Lower lobe of right lung (tissue), 2 donors: Measurements from ENCODE around the gene KCNJ14. TPM values are rescaled to one million over a fixed set of nuclear protein-coding genes. Genes with fewer than 3 reads are reported as not detected.

ENCODE experiments used
- ATAC-seq, 2 donors: fragments of 200-7000 bp; cut with Tn5 transposase; one replicate each; pipeline ENCODE4 v1.9.1; 2020 to 2022; ENCODE audit warnings: mild to moderate bottlenecking in 2 of 2, moderate library complexity in 2 of 2
- DNase-seq: peaks from one replicate; pipeline ENCODE4 v3.0.0-alpha.2; 2020
- H3K27ac ChIP-seq: fragments of 200-600 bp; one replicate; pipeline ENCODE4 v1.8.0; 2022
- H3K27me3 ChIP-seq: fragments of 200-600 bp; one replicate; pipeline ENCODE4 v1.8.0; 2022; ENCODE audit warnings: low read depth
- H3K36me3 ChIP-seq: fragments of 200-600 bp; one replicate; pipeline ENCODE4 v1.8.0; 2022; ENCODE audit warnings: mild to moderate bottlenecking
- H3K4me1 ChIP-seq: fragments of 200-600 bp; one replicate; pipeline ENCODE4 v1.8.0; 2022
- H3K4me3 ChIP-seq: fragments of 200-600 bp; one replicate; pipeline ENCODE4 v1.8.0; 2022; ENCODE audit warnings: mild to moderate bottlenecking
- H3K9me3 ChIP-seq: fragments of 200-600 bp; one replicate; pipeline ENCODE4 v1.8.0; 2022
- CTCF ChIP-seq: fragments of 200-600 bp; IDR thresholded peaks from one replicate; pipeline ENCODE4 v1.8.0; 2022; ENCODE audit warnings: antibody characterized with exemption, mild to moderate bottlenecking
- intact Hi-C: fragments of 100-400 bp; cut with DNase I; formaldehyde crosslinking; loops from one replicate; pipeline ENCODE4 v1.11.0; 2022
- total RNA-seq: library from RNA; stranded (reverse); fragmentation: NEBNext Ultra II Directional; extraction: Animal tissue kit (Norgen Biotek cat#: 25700); gene quantifications from one replicate; pipeline ENCODE4 v1.2.1, GENCODE V29; 2021
- donor health status: DM: no; HTN: yes; CAD: no; lungs with severe emphysema.

The KCNJ14 gene
- total RNA-seq, 1 donor from 2014 or later = 0.71 TPM

GRCh38 chr19:48471836-48472235 is 16.5 kb downstream of the KCNJ14 start:
- Histone ChIP-seq H3K27me3 (no peaks in the 10 kb centered on the region), H3K4me3 (no peak overlapping the region), H3K27ac (no peak overlapping the region), H3K4me1 (peaks cover 30% of the 10 kb centered on the region), H3K36me3 (peaks cover 68% of the 10 kb centered on the region), H3K9me3 (no peaks in the 10 kb centered on the region)
- TF ChIP-seq CTCF = no peak
- DNase-seq = no peak
- intact Hi-C loops = no loop called here
- no peak for ATAC-seq

GRCh38 chr19:48473161-48473966 is 18.0 kb downstream of the KCNJ14 start:
- no peaks in the 10 kb centered on the region for H3K27me3 ChIP-seq
- H3K4me3 ChIP-seq = no peak overlapping the region
- H3K27ac ChIP-seq = no peak overlapping the region
- ATAC-seq (no peak), DNase-seq (no peak)
- H3K4me1 ChIP-seq = peaks cover 26% of the 10 kb centered on the region
- intact Hi-C loops = no loop called here
- H3K9me3 ChIP-seq = no peaks in the 10 kb centered on the region
- peaks cover 83% of the 10 kb centered on the region for H3K36me3 ChIP-seq
- no peak for TF ChIP-seq CTCF

- Histone ChIP-seq H3K27ac (no peak overlapping the region), H3K27me3 (no peaks in the 10 kb centered on the region), H3K4me1 (peaks cover 23% of the 10 kb centered on the region), H3K9me3 (no peaks in the 10 kb centered on the region), H3K36me3 (peaks cover 87% of the 10 kb centered on the region), H3K4me3 (no peak overlapping the region)
- intact Hi-C loops = no loop called here
- no peak for TF ChIP-seq CTCF
- no peak for DNase-seq
- no peak for ATAC-seq
Observed at GRCh38 chr19:48474084-48474592, 18.8 kb downstream of the KCNJ14 start.

- no peak for DNase-seq
- H3K36me3 ChIP-seq = peaks cover 88% of the 10 kb centered on the region
- no peaks in the 10 kb centered on the region for H3K27me3 ChIP-seq
- H3K27ac ChIP-seq = no peak overlapping the region
- intact Hi-C loops = no loop called here
- H3K9me3 ChIP-seq = no peaks in the 10 kb centered on the region
- H3K4me1 ChIP-seq = peaks cover 23% of the 10 kb centered on the region
- TF ChIP-seq CTCF = no peak
- H3K4me3 ChIP-seq = no peak overlapping the region
- no peak for ATAC-seq
Observed at GRCh38 chr19:48475369-48476068, 20.1 kb downstream of the KCNJ14 start.

- peaks cover 23% of the 10 kb centered on the region for H3K4me1 ChIP-seq
- no peaks in the 10 kb centered on the region for H3K9me3 ChIP-seq
- no peak overlapping the region for H3K27ac ChIP-seq
- H3K4me3 ChIP-seq = no peak overlapping the region
- DNase-seq (no peak), ATAC-seq (no peak)
- intact Hi-C loops = no loop called here
- H3K36me3 ChIP-seq = peaks cover 82% of the 10 kb centered on the region
- TF ChIP-seq CTCF = no peak
- no peaks in the 10 kb centered on the region for H3K27me3 ChIP-seq
Observed at GRCh38 chr19:48476176-48476575, 20.8 kb downstream of the KCNJ14 start.
